HG02973 (cell line): Measurements from ENCODE around the gene PDZD7.
"Not testable (repeated sequence)": the region's sequence is repeated elsewhere in the genome, so short reads cannot be mapped to it uniquely, and the experiment has no call there.

Source experiments
- ATAC-seq: cut with Tn5 transposase; IDR thresholded peaks from one replicate; pipeline ENCODE4 v1.9.1; 2021; ENCODE audit warnings: moderate library complexity; ENCODE audit not compliant: unreplicated experiment

Gene PDZD7

GRCh38 chr10:100985336-100985735, 45.6 kb downstream of the PDZD7 start:
- ATAC-seq = no peak

- ATAC-seq = no peak
Measured at GRCh38 chr10:100984672-100985177, 46.2 kb downstream of the PDZD7 start.

- ATAC-seq = no peak
Measured at GRCh38 chr10:100983868-100984671, 46.9 kb downstream of the PDZD7 start.

GRCh38 chr10:100982916-100983830, 47.8 kb downstream of the PDZD7 start:
- no peak for ATAC-seq

GRCh38 chr10:100981178-100981772, 49.7 kb downstream of the PDZD7 start:
- ATAC-seq = no peak

GRCh38 chr10:100980711-100981110, 50.2 kb downstream of the PDZD7 start:
- no peak for ATAC-seq

- no peak for ATAC-seq
Measured at GRCh38 chr10:100980311-100980710, 50.6 kb downstream of the PDZD7 start.

GRCh38 chr10:100979791-100980272, 51.1 kb downstream of the PDZD7 start:
- no peak for ATAC-seq

GRCh38 chr10:100978901-100979195, 52.1 kb downstream of the PDZD7 start:
- no peak for ATAC-seq

GRCh38 chr10:100978121-100978900, 52.6 kb downstream of the PDZD7 start:
- no peak for ATAC-seq

- ATAC-seq = no peak
Measured at GRCh38 chr10:100977436-100977835, 53.5 kb downstream of the PDZD7 start.

GRCh38 chr10:100976906-100977305, 54.0 kb downstream of the PDZD7 start:
- ATAC-seq = no peak

- ATAC-seq = not testable (repeated sequence)
Measured at GRCh38 chr10:100975397-100975796, 55.5 kb downstream of the PDZD7 start.

GRCh38 chr10:100972904-100973535, 57.9 kb downstream of the PDZD7 start:
- no peak for ATAC-seq

- no peak for ATAC-seq
Measured at GRCh38 chr10:100972115-100972903, 58.6 kb downstream of the PDZD7 start.

- no peak for ATAC-seq
Measured at GRCh38 chr10:100970914-100971811, 59.8 kb downstream of the PDZD7 start.

GRCh38 chr10:100970076-100970913, 60.6 kb downstream of the PDZD7 start:
- no peak for ATAC-seq
